SH-SY5Y (cell line): ENCODE measurements around the gene ADARB1.

ENCODE experiments used
- GATA2 ChIP-seq: IDR thresholded peaks from 2 replicates; pipeline ENCODE4 v1.6.1; 2011; ENCODE audit warnings: mild to moderate bottlenecking, low read depth, low read length
- GATA3 ChIP-seq: IDR thresholded peaks from 2 replicates; pipeline ENCODE4 v1.6.1; 2011; ENCODE audit warnings: low read depth, mild to moderate bottlenecking, low read length, moderate library complexity

ADARB1 gene

DNA sequence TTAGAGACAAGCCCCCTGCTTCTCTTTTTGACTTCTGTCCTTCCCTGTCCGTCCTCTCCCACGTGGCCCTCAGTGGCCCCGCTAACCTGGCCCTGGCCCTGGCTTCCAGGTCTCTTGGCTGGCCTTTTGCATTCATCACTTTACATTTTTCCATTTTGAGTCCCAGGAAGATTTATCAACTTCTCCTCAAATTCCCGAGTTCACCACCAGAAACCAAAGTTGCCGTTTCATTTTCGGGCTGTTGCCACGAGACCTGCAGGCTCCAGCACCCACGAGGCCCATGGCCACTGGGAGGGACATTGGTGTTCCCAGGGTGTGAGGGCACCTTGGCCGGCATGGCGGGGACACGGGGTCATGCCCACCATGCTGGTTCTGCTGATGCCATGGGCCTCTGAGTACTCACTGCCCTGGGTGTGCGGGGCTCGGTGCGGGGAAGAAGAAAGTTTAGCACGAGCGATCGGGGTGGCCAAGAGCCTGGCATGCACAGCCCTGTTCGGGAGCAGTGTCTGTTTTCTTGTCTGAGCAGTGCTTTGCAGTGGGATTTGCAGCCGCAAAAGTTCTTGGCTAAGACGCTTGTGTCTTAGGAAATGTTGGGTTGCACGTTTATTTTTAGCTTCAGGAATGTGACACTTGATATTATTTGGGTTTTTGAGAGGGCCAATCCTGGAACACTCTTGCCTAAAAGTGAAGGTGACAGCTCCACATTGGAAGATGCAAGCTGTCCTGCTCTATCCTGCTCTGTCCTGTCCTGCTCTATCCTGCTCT is 40.4 kb upstream of the ADARB1 start:
- TF ChIP-seq GATA3: no peak
- no peak for TF ChIP-seq GATA2

GRCh38 chr21:45034556-45035476 is 39.6 kb upstream of the ADARB1 start:
- TF ChIP-seq GATA2 (no peak), GATA3 (no peak)

DNA sequence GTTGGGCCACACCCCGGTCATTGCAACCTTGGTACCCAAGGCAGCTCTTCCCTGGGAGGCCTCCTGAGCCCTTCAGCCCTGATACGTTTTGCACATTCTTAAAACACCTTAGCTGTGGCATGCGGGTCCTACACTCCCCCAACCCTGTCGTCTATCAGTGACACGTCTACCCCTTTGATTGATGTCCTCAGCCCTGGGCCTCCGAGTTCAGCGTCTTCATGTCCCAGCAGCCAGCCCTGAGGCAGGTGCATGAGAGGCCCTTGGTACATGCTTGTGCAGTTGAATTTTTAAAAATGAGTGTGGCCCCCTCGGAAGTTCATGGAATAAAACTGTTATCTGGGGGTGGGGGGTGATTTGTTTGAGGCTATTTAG is 38.9 kb upstream of the ADARB1 start:
- TF ChIP-seq GATA2 (no peak), GATA3 (no peak)

DNA sequence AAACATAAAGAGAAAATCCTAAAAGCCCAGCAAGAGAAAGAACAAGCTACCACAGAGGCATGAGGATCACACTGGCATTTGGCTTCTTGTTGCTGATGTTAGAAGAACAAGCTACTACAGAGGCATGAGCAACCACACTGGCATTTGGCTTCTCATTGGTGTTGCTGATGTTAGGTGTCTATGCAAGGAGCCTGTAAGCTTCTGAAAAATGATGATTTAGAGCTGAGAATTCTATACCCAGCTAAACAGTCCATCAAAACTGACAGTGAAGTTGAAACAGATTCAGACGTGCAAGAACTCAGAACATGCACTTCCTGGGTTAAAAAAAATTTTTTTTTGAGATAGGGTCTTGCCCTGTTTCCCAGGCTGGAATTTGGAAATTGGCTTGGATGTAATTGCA is 37.8 kb upstream of the ADARB1 start:
- TF ChIP-seq GATA3 (no peak), GATA2 (no peak)

DNA sequence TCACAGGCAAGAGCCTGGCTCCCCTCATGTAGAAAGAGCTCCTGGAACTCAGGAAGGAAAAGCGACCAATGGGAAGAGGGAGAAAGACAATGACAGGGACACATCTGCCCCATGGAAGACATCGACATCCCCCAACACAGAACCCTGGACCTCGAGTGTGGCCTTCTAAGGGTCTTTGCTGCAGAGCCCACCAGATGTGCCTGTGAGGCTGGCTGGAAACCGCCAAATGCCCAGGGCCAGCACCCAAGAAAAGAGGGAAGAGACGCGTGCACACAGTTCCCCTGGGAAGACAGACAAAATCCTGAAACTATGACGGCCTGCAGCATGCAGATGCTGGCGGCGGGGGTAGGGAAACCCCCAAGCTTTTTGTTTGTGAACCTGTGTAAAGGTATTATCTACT is 36.4 kb upstream of the ADARB1 start:
- TF ChIP-seq GATA3: no peak
- TF ChIP-seq GATA2: no peak

DNA sequence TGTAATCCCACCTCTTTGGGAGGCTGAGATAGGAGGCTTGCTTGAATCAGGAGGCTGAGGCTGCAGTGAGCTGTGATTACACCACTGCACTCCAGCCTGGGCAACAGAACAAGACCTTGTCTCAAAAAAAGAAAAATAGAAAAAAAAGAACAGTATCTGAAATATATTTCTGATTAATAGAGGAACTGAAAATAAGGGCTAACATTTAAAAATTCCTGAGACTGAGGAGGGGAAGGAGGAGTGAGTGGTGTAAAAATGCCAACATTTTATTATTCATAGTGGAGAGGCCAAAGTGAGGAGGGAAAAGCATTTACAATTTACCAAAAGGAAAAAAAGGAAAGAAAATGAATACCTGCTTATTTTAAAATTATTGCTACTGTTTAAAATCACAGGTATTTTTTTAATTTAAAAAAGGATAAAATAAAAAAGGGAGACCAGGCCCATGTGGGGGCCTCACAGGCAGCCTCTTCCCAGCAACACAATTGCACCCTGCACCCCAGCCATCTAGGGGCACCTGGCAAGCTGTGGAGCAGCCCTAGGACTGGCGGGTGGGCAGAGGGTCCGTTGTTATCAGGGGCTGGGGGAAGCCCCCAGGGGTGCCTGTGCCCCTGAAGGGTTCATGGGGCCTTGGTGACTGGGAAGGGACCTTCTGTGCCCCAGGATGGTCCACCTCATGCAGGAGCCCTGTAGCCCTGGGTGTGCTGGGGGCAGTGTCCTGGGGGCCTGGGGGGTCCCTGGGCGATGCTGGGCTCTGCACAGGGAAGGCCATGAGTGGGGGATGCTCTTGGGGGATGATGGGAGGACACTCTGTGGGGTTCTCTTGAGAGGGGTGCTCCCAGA is 34.8 kb upstream of the ADARB1 start:
- TF ChIP-seq GATA3: no peak

GRCh38 chr21:45040157-45040711 is 34.1 kb upstream of the ADARB1 start:
- TF ChIP-seq GATA3 (no peak), GATA2 (no peak)

DNA sequence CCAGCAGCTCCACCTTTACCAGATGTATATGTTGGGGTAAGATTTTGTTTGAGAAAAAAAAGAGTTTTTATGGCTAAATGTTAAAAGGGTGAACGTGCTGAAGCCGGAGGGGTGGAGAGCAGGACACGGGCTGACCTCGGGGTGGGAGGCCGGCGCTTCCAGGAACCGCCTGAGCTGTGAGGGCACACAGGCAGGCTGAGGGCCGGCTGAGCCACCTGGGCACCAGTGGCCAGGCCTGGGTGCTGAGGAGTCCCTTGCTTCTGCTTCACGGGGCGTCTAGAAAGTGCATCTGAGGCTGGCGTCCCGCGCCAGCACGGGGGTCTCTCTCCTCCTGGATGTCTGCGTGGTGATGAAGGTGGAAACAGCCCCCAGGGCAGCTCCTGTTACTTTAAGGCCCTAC is 33.6 kb upstream of the ADARB1 start:
- TF ChIP-seq GATA2 (no peak), GATA3 (no peak)

DNA sequence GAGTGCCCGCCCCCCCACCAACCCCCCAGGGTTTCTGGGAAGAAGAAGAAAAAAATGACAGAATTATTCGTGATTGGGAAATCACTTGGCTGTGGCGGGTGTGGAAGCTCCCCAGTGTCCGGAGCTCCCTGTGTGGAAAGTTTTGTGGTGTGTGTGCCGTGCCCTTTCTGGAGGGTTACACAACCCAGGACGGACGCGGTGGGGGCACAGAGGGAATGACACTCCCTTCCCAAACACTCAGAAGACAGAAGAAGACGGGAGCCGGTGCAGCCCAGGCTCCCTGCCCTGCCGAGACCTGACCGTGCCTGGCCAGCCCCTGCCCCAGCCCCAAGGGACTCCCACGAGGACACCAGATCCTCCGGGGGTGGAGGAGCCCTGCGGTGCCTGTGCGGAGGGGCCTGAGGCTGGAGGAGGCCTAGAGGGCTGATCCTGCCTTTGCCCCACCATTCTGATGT is 33.0 kb upstream of the ADARB1 start:
- TF ChIP-seq GATA3 (no peak), GATA2 (no peak)

DNA sequence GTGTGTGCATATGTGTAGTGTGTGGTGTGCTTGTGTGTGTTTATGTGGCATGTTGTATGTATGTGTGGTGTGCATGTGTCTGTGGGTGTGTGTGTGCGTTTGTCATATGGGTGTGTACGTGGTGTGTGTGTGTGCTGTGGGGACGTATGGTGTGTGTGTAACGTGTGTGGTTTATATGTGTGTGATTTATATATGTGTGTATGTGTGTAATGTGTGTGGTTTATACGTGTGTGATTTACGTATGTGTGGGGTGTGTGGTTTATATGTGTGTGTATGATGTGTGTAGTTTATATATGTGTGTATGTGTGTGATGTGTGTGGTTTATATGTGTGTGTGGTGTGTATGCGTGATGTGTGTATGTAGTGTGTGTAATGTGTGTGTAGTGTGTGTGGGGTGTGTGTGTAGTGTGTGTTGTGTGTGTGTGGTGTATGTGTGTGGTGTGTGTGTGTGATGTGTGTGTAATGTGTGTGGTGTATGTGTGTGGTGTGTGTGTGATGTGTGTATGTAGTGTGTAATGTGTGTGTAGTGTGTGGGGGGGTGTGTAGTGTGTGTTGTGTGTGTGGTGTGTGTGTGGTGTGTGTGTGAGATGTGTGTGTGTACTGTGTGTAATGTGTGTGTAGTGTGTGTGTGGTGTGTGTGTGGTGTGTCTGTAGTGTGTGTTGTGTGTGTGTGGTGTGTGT is 32.3 kb upstream of the ADARB1 start:
- no peak for TF ChIP-seq GATA2
- no peak for TF ChIP-seq GATA3

DNA sequence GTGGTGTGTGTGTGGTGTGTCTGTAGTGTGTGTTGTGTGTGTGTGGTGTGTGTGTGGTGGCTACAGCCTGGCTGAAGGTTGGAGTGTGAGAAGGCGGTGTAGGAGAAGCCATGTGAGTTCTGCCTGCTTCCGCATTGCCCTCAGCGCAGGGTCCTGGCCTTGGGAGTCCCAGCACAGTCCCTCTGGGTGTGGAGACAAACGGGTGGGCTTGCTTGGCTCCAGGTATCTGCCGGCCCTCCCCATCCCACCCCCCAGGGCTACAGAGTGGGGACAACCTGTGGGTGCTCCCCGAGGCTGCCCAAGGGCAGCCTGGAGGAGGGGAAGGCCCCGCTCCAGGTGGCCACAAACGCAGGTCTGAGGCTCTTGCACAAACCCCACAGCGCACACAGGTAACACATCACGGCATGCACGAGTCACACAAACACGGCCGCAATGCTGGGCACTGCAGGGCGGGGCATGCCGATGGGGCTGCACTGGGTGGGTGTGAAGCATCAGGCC is 31.7 kb upstream of the ADARB1 start:
- TF ChIP-seq GATA3 (no peak), GATA2 (no peak)

DNA sequence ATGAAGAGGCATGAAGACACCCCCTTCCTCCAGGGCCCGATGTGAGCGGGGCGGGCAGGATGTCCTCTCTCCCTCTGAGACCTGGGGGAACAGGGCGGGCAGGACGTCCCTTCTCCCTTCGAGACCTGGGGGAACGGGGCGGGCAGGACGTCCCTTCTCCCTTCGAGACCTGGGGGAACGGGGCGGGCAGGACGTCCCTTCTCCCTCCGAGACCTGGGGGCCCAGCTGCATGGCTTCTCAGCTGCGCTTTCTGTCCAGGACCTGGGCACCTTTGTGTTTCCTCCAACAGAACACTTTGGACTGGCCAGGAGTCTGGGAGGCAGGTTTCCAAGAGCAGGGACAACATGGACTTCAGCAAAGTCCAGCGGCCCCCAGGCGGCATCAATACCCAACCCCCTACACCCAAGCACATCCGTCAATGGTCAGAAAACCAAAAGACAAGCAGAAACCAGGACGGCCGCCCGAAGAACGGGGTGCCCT is 30.8 kb upstream of the ADARB1 start:
- no peak for TF ChIP-seq GATA2
- no peak for TF ChIP-seq GATA3

- TF ChIP-seq GATA3: no peak
- no peak for TF ChIP-seq GATA2
Measured at GRCh38 chr21:45045481-45045880, 28.9 kb upstream of the ADARB1 start.

GRCh38 chr21:45047257-45047656 is 27.1 kb upstream of the ADARB1 start:
- no peak for TF ChIP-seq GATA3
- TF ChIP-seq GATA2: no peak
